ENCODE measurements around the gene ANO8. TPM values are rescaled to one million over a fixed set of nuclear protein-coding genes. Genes with fewer than 3 reads are reported as not detected.

The ANO8 gene
- total and polyA plus RNA-seq, 2 of the 13 experiments (the other 11 are each of a cell fraction or from before 2014, with no cell fraction given), result 1.8 to 3.5 TPM

DNA sequence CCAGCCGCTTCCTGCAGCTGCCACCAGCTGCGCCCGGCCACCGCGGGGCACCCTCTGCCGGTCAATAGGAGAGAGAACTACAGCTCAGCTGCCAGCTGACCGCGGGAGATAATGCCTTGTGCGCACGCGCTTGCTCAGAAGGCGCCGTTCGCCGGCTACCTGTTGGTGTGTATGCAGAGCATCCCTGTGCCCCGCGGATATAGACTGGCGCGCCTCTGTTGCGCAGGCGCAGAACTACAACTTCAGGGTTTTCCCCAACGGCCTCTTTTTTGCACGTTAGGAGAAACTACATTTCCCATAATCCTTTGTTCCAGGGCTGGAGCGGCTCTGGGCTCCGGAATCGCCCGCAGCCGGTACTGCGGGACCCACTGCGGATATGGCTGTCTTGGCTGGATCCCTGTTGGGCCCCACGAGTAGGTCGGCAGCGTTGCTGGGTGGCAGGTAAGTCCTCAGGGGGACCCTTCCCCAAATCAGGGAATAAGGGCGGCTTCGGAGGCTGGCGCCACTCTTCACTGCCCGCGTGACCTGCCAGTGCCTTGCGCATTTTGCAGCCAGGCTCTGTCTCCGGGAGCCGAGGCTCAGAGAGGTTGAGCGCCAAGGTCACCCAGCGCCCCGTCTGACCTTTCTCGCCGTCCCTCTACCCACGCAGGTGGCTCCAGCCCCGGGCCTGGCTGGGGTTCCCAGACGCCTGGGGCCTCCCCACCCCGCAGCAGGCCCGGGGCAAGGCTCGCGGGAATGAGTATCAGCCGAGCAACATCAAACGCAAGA, 29.0 kb downstream of the ANO8 start, which contains the start of gene MRPL34 (continued):
- TF ChIP-seq, protein P1, sequence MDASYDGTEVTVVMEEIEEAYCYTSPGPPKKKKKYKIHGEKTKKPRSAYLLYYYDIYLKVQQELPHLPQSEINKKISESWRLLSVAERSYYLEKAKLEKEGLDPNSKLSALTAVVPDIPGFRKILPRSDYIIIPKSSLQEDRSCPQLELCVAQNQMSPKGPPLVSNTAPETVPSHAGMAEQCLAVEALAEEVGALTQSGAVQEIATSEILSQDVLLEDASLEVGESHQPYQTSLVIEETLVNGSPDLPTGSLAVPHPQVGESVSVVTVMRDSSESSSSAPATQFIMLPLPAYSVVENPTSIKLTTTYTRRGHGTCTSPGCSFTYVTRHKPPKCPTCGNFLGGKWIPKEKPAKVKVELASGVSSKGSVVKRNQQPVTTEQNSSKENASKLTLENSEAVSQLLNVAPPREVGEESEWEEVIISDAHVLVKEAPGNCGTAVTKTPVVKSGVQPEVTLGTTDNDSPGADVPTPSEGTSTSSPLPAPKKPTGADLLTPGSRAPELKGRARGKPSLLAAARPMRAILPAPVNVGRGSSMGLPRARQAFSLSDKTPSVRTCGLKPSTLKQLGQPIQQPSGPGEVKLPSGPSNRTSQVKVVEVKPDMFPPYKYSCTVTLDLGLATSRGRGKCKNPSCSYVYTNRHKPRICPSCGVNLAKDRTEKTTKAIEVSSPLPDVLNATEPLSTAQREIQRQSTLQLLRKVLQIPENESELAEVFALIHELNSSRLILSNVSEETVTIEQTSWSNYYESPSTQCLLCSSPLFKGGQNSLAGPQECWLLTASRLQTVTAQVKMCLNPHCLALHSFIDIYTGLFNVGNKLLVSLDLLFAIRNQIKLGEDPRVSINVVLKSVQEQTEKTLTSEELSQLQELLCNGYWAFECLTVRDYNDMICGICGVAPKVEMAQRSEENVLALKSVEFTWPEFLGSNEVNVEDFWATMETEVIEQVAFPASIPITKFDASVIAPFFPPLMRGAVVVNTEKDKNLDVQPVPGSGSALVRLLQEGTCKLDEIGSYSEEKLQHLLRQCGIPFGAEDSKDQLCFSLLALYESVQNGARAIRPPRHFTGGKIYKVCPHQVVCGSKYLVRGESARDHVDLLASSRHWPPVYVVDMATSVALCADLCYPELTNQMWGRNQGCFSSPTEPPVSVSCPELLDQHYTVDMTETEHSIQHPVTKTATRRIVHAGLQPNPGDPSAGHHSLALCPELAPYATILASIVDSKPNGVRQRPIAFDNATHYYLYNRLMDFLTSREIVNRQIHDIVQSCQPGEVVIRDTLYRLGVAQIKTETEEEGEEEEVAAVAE (CRISPR knock-in tag; IDR thresholded peaks at IDR 0.05; ENCODE audit: borderline replicate concordance), result no peak
- TF ChIP-seq, protein P2, sequence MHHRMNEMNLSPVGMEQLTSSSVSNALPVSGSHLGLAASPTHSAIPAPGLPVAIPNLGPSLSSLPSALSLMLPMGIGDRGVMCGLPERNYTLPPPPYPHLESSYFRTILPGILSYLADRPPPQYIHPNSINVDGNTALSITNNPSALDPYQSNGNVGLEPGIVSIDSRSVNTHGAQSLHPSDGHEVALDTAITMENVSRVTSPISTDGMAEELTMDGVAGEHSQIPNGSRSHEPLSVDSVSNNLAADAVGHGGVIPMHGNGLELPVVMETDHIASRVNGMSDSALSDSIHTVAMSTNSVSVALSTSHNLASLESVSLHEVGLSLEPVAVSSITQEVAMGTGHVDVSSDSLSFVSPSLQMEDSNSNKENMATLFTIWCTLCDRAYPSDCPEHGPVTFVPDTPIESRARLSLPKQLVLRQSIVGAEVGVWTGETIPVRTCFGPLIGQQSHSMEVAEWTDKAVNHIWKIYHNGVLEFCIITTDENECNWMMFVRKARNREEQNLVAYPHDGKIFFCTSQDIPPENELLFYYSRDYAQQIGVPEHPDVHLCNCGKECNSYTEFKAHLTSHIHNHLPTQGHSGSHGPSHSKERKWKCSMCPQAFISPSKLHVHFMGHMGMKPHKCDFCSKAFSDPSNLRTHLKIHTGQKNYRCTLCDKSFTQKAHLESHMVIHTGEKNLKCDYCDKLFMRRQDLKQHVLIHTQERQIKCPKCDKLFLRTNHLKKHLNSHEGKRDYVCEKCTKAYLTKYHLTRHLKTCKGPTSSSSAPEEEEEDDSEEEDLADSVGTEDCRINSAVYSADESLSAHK (CRISPR knock-in tag; IDR thresholded peaks at IDR 0.05; ENCODE audit: borderline replicate concordance), result no peak
- TF ChIP-seq MBD4 (IDR thresholded peaks at IDR 0.05; ENCODE audit: borderline replicate concordance, low read length) (no peak), ZNF333 (CRISPR knock-in tag; IDR thresholded peaks at IDR 0.05; ENCODE audit: borderline replicate concordance) (no peak), ZNF513 (CRISPR knock-in tag; conservative IDR thresholded peaks at IDR 0.05) (no peak), IRX3 (CRISPR knock-in tag; IDR thresholded peaks at IDR 0.05; ENCODE audit: borderline replicate concordance, low read depth) (no peak), MAFG (CRISPR knock-in tag; IDR thresholded peaks at IDR 0.05) (no peak), SNAI1 (CRISPR knock-in tag; IDR thresholded peaks at IDR 0.05; ENCODE audit: borderline replicate concordance) (no peak), BORCS8-MEF2B (CRISPR knock-in tag; IDR thresholded peaks at IDR 0.05) (peak; percentile 71; the same call in 1 of the 2 replicates), ZNF839 (CRISPR knock-in tag; IDR thresholded peaks at IDR 0.05; ENCODE audit: borderline replicate concordance) (no peak), SUZ12 (IDR thresholded peaks at IDR 0.05; ENCODE audit: low read depth, low read length) (peak; percentile 39), NRL (CRISPR knock-in tag; IDR thresholded peaks at IDR 0.05; ENCODE audit: borderline replicate concordance) (peak; percentile 90; the same call in 1 of the 2 replicates), ZNF558 (CRISPR knock-in tag; IDR thresholded peaks at IDR 0.05; ENCODE audit: borderline replicate concordance) (no peak), ZNF24 (IDR thresholded peaks at IDR 0.05) (no peak), GABPB1 (CRISPR knock-in tag; IDR thresholded peaks at IDR 0.05) (peak; percentile 84), ZNF256 (CRISPR knock-in tag; conservative IDR thresholded peaks at IDR 0.05) (0 out of 2 replicates have a peak, but pooled peaks have one; percentile 28), ZC3H4 (CRISPR knock-in tag; IDR thresholded peaks at IDR 0.05; ENCODE audit: borderline replicate concordance) (no peak), ZFP37 (CRISPR knock-in tag; IDR thresholded peaks at IDR 0.05; ENCODE audit: borderline replicate concordance) (peak; percentile 21; the same call in 1 of the 2 replicates)
- TF ChIP-seq, protein P3, sequence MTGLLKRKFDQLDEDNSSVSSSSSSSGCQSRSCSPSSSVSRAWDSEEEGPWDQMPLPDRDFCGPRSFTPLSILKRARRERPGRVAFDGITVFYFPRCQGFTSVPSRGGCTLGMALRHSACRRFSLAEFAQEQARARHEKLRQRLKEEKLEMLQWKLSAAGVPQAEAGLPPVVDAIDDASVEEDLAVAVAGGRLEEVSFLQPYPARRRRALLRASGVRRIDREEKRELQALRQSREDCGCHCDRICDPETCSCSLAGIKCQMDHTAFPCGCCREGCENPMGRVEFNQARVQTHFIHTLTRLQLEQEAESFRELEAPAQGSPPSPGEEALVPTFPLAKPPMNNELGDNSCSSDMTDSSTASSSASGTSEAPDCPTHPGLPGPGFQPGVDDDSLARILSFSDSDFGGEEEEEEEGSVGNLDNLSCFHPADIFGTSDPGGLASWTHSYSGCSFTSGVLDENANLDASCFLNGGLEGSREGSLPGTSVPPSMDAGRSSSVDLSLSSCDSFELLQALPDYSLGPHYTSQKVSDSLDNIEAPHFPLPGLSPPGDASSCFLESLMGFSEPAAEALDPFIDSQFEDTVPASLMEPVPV (CRISPR knock-in tag; IDR thresholded peaks at IDR 0.05), result peak; percentile 84; the same call in 1 of the 2 replicates
